Kidney (tissue), 22 donors: Measurements from ENCODE around the gene PDX1. TPM values are rescaled to one million over a fixed set of nuclear protein-coding genes. Genes with fewer than 3 reads are reported as not detected.

Experiments
- DNase-seq, 5 donors: peaks; one replicate each; pipeline ENCODE4 v3.0.0-alpha.2; 2013 to 2020
- FAIRE-seq: peaks from 2 replicates; lab custom pipeline; 2012; peaks lifted over from hg19 to GRCh38; lab: Jason Lieb, UNC
- H3K27ac ChIP-seq, 2 donors: one replicate each; pipeline ENCODE4 v1.7.0; 2013; ENCODE audit warnings: low read depth in 2 of 2, low read length in 2 of 2, inconsistent platforms in 1 of 2
- H3K27me3 ChIP-seq: one replicate; pipeline ENCODE4 v1.7.1; 2013; ENCODE audit warnings: low read length, inconsistent platforms; ENCODE audit not compliant: control insufficient read depth, insufficient read depth
- H3K36me3 ChIP-seq, 3 donors: one replicate each; pipeline versions ENCODE4 v1.7.0 to v1.7.1; 2013; ENCODE audit warnings: low read length in 3 of 3, control low read depth in 1 of 3, inconsistent platforms in 1 of 3; ENCODE audit not compliant: insufficient read depth in 3 of 3, control insufficient read depth in 2 of 3
- H3K4me1 ChIP-seq, 3 donors: one replicate each; pipeline versions ENCODE4 v1.7.0 to v1.7.1; 2013; ENCODE audit warnings: low read length in 3 of 3, inconsistent platforms in 1 of 3, low read depth in 1 of 3; ENCODE audit not compliant: control insufficient read depth in 2 of 3, insufficient read depth in 2 of 3
- H3K4me3 ChIP-seq, 3 donors: one replicate each; pipeline versions ENCODE4 v1.7.0 to v1.8.1; 2013; ENCODE audit warnings: low read length in 3 of 3, control low read depth in 1 of 3, inconsistent platforms in 1 of 3
- H3K9ac ChIP-seq, 3 donors: one replicate each; pipeline versions ENCODE4 v1.7.0 to v1.7.1; 2013; ENCODE audit warnings: low read length in 3 of 3, control low read depth in 1 of 3, inconsistent platforms in 1 of 3
- H3K9me3 ChIP-seq, 3 donors: one replicate each; pipeline versions ENCODE4 v1.7.0 to v1.7.1; 2013; ENCODE audit warnings: low read length in 3 of 3, control low read depth in 1 of 3, inconsistent platforms in 1 of 3; ENCODE audit not compliant: control insufficient read depth in 2 of 3, insufficient read depth in 1 of 3
- intact Hi-C: fragments of 100-400 bp; cut with DNase I; formaldehyde crosslinking; loops from one replicate; pipeline ENCODE4 v1.11.1; 2022
- long read RNA-seq, 10 donors: library from polyadenylated mRNA in 1 of 10; unstranded in 1 of 10; transcript quantifications; one replicate each; pipeline ENCODE4 v2.0.0 and lab custom pipeline, GENCODE V29; 2021 to 2026
- polyA plus RNA-seq: library from polyadenylated mRNA; stranded (reverse); fragments of 350-450 nt; fragmentation: Illumina TruSeq; extraction: RNeasy Lipid Tissue Mini Kit (QIAGEN cat#74804); gene quantifications from one replicate; pipeline ENCODE4 v1.2.3, GENCODE V29; 2014; ENCODE audit warnings: low read depth, low replicate concordance; ENCODE audit not compliant: insufficient read depth
- total RNA-seq: library from RNA; stranded (reverse); fragmentation: NEBNext Ultra II Directional; extraction: Animal tissue kit (Norgen Biotek cat#: 25700); gene quantifications from one replicate; pipeline ENCODE4 v1.2.1, GENCODE V29; 2021
- TF ChIP-seq, protein P1 (sequence below): IDR thresholded peaks from 3 replicates; pipeline ENCODE4 v1.5.1; 2012; ENCODE audit warnings: mild to moderate bottlenecking, moderate library complexity, borderline replicate concordance; ENCODE audit not compliant: insufficient read depth; ENCODE audit errors: extremely low read depth
- donor health status: control.
- donor health status: control.
- donor health status: control.
- donor health status: control.
- donor health status: control.
- donor health status: DM: yes; HTN: yes; CAD: no.
- donor health status: Normal renal cell carcinoma (clear cell type).

The PDX1 gene
- not detected for total RNA-seq
- polyA plus RNA-seq: not detected
- long read RNA-seq, donor 1: 0 reads
- long read RNA-seq, donor 2: 0 reads
- long read RNA-seq, donor 3: 0 reads
- long read RNA-seq, donor 4: 0 reads
- long read RNA-seq, donor 5: 0 reads
- long read RNA-seq, donor 6: 0 reads
- long read RNA-seq, donor 7: 0 reads
- long read RNA-seq, donor 8: 0 reads
- long read RNA-seq, donor 9: 0 reads
- long read RNA-seq, donor 10: 0 reads

DNA sequence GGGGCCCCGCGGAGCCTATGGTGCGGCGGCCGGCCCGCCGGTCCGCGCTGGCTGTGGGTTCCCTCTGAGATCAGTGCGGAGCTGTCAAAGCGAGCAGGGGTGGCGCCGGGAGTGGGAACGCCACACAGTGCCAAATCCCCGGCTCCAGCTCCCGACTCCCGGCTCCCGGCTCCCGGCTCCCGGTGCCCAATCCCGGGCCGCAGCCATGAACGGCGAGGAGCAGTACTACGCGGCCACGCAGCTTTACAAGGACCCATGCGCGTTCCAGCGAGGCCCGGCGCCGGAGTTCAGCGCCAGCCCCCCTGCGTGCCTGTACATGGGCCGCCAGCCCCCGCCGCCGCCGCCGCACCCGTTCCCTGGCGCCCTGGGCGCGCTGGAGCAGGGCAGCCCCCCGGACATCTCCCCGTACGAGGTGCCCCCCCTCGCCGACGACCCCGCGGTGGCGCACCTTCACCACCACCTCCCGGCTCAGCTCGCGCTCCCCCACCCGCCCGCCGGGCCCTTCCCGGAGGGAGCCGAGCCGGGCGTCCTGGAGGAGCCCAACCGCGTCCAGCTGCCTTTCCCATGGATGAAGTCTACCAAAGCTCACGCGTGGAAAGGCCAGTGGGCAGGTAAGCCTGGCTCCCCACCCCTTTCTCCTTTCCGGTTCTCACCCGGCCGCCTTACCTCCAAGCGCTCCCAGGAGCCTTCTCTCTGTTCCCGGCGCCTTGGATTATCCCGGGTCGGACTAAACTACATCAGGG is at the start of gene PDX1:
Gene PDX1 (plus strand): TSS at position 67 of the 743 bp plus-strand sequence. CDS start 139 bp downstream, at position 206.
- Histone ChIP-seq H3K9me3 (no peaks in the 10 kb centered on the region), H3K4me1 (peaks cover 0 to 9% (median 0%) of the 10 kb centered on the region in 3 donors), H3K4me3 (peak within 1 kb of the TSS in 1 of 3 donors; percentile 36), H3K36me3 (no peaks in the 10 kb centered on the region), H3K27me3 (peaks cover 70% of the 10 kb centered on the region), H3K27ac (no peak within 1 kb of the TSS), H3K9ac (no peak within 1 kb of the TSS)
- FAIRE-seq (no peak), DNase-seq (peak in 4 of 5 donors; percentile 53 to 72 (median 58))
- intact Hi-C loops: no loop called here
- TF ChIP-seq, protein P1, sequence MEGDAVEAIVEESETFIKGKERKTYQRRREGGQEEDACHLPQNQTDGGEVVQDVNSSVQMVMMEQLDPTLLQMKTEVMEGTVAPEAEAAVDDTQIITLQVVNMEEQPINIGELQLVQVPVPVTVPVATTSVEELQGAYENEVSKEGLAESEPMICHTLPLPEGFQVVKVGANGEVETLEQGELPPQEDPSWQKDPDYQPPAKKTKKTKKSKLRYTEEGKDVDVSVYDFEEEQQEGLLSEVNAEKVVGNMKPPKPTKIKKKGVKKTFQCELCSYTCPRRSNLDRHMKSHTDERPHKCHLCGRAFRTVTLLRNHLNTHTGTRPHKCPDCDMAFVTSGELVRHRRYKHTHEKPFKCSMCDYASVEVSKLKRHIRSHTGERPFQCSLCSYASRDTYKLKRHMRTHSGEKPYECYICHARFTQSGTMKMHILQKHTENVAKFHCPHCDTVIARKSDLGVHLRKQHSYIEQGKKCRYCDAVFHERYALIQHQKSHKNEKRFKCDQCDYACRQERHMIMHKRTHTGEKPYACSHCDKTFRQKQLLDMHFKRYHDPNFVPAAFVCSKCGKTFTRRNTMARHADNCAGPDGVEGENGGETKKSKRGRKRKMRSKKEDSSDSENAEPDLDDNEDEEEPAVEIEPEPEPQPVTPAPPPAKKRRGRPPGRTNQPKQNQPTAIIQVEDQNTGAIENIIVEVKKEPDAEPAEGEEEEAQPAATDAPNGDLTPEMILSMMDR: no peak

DNA sequence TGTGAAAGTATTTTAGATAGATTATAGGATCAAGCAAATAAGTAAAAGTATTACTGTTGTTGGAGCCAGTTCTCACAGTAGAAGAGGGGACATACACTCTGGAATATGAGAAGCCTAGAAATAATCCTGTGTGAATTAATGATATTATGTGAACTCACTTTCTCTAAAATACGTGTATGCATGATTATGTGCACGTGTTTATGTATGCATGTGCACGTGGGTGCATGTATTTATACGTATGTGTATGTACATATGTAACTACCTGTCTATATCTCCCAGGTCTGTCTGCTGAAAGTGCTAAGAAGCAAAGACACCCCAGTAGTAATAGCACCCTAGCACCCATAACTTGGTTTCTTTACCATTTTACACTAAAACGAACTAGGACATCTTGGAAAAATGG is 41.5 kb upstream of the PDX1 start:
- peaks cover 7% of the 10 kb centered on the region for H3K27me3 ChIP-seq
- H3K27ac ChIP-seq: no peak overlapping the region
- intact Hi-C loops: no loop called here
- H3K4me1 ChIP-seq: no peaks in the 10 kb centered on the region
- no peaks in the 10 kb centered on the region for H3K9me3 ChIP-seq
- no peaks in the 10 kb centered on the region for H3K36me3 ChIP-seq
- DNase-seq (no peak), FAIRE-seq (no peak)
- TF ChIP-seq, protein P1: no peak
- no peak overlapping the region for H3K9ac ChIP-seq
- no peak overlapping the region for H3K4me3 ChIP-seq

DNA sequence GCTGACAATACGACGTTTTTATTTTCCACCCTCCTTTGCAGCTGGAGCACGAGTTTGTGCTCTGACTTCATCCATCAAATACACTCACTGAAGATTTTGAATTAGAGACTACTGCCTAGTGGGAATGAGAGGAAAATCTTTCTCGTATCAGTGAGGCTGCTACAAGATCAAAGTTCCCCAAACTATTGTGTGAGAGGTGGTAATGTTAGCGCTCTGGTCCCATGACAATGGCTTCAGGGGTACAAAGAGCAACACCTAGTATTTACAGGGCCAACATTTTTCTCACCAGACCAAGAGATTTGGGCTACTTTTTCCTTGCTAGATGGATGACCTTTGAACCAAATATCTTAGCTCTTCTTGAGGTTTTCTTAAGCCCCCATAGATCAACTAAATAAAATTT is 30.3 kb upstream of the PDX1 start:
- FAIRE-seq (no peak), DNase-seq (no peak)
- H3K9ac ChIP-seq: no peak overlapping the region
- H3K4me3 ChIP-seq: no peak overlapping the region
- no peaks in the 10 kb centered on the region for H3K27me3 ChIP-seq
- no peaks in the 10 kb centered on the region for H3K36me3 ChIP-seq
- intact Hi-C loops: no loop called here
- no peak overlapping the region for H3K27ac ChIP-seq
- peaks cover 0 to 4% (median 0%) of the 10 kb centered on the region in 3 donors for H3K9me3 ChIP-seq
- H3K4me1 ChIP-seq: no peaks in the 10 kb centered on the region
- TF ChIP-seq, protein P1: no peak
